ENCODE results near the gene ZNF331. TPM values are rescaled to one million over a fixed set of nuclear protein-coding genes. Genes with fewer than 3 reads are reported as not detected.

The ZNF331 gene
- total RNA-seq, 4 donors from 2014 or later: 3.7 to 15.7 (median 5.8) TPM

GRCh38 chr19:53545271-53546065 is 7.5 kb downstream of the ZNF331 start:
- intact Hi-C loops (cut with DNase I; ENCODE audit: low total_unique reads) (no loop called here), in situ Hi-C loops (cut with MboI; ENCODE audit: low pct_ligation_motif_present in 1 of 4, low pct_unique_long_range_greater_than_20kb in 1 of 4, low sequenced_read_pairs in 3 of 4) (no loop called here)
- Histone ChIP-seq H3K36me3 (no peaks in the 10 kb centered on the region), H3K9me3 (no peaks in the 10 kb centered on the region), H3K27me3 (no peaks in the 10 kb centered on the region), H3K4me1 (peaks cover 0 to 5% (median 0%) of the 10 kb centered on the region in 4 donors), H3K4me3 (no peak overlapping the region), H3K27ac (peak overlapping the region in 2 of 4 donors; percentile 2 to 39)
- 78 to 80% methylated on average over 1 to 25 of the region's 25 CpGs for WGBS, 2 donors (ENCODE audit: low coverage in 1 of 2)
- no peak for DNase-seq
- no peak for TF ChIP-seq POLR2AphosphoS5 (IDR thresholded peaks at IDR 0.05)
- TF ChIP-seq POLR2A (IDR thresholded peaks at IDR 0.05): no peak
- TF ChIP-seq CTCF (IDR thresholded peaks at IDR 0.05): no peak
- TF ChIP-seq EP300 (IDR thresholded peaks at IDR 0.05; ENCODE audit: low read depth): no peak

GRCh38 chr19:53546758-53547513 is 9.0 kb downstream of the ZNF331 start:
- TF ChIP-seq POLR2AphosphoS5 (IDR thresholded peaks at IDR 0.05): no peak
- no peak for TF ChIP-seq CTCF (IDR thresholded peaks at IDR 0.05)
- TF ChIP-seq EP300 (IDR thresholded peaks at IDR 0.05; ENCODE audit: low read depth): no peak
- no peak for TF ChIP-seq POLR2A (IDR thresholded peaks at IDR 0.05)
- no peaks in the 10 kb centered on the region for H3K9me3 ChIP-seq
- WGBS, 2 donors (ENCODE audit: low coverage in 1 of 2): 57 to 65% methylated on average over 3 to 7 of the region's 7 CpGs
- H3K4me1 ChIP-seq: peaks cover 0 to 5% (median 0%) of the 10 kb centered on the region in 4 donors
- in situ Hi-C loops (cut with MboI; ENCODE audit: low pct_ligation_motif_present in 1 of 4, low pct_unique_long_range_greater_than_20kb in 1 of 4, low sequenced_read_pairs in 3 of 4): no loop called here
- intact Hi-C loops (cut with DNase I; ENCODE audit: low total_unique reads): no loop called here
- no peak overlapping the region for H3K4me3 ChIP-seq
- peak overlapping the region in 3 of 4 donors; percentile 2 to 25 (median 6) for H3K27ac ChIP-seq
- H3K27me3 ChIP-seq: no peaks in the 10 kb centered on the region
- no peaks in the 10 kb centered on the region for H3K36me3 ChIP-seq
- no peak for DNase-seq

- in situ Hi-C loops (cut with MboI; ENCODE audit: low pct_ligation_motif_present in 1 of 4, low pct_unique_long_range_greater_than_20kb in 1 of 4, low sequenced_read_pairs in 3 of 4) (no loop called here), intact Hi-C loops (cut with DNase I; ENCODE audit: low total_unique reads) (no loop called here)
- Histone ChIP-seq H3K4me1 (peaks cover 0 to 5% (median 0%) of the 10 kb centered on the region in 4 donors), H3K27ac (peak overlapping the region; percentile 25 to 61 (median 54)), H3K9me3 (no peaks in the 10 kb centered on the region), H3K4me3 (no peak overlapping the region), H3K27me3 (no peaks in the 10 kb centered on the region), H3K36me3 (no peaks in the 10 kb centered on the region)
- TF ChIP-seq POLR2AphosphoS5 (IDR thresholded peaks at IDR 0.05) (peak in 1 of 3 donors; percentile 25), POLR2A (IDR thresholded peaks at IDR 0.05) (no peak)
- 48 to 79% methylated on average over 3 of the region's 3 CpGs for WGBS, 2 donors (ENCODE audit: low coverage in 1 of 2)
- DNase-seq: no peak
Observed at GRCh38 chr19:53549340-53549739, 11.4 kb downstream of the ZNF331 start.

GRCh38 chr19:53552001-53552721 is 14.2 kb downstream of the ZNF331 start:
- TF ChIP-seq CTCF (IDR thresholded peaks at IDR 0.05) (no peak), EP300 (IDR thresholded peaks at IDR 0.05; ENCODE audit: low read depth) (no peak), POLR2A (IDR thresholded peaks at IDR 0.05) (no peak), POLR2AphosphoS5 (IDR thresholded peaks at IDR 0.05) (no peak)
- no peaks in the 10 kb centered on the region for H3K36me3 ChIP-seq
- no peaks in the 10 kb centered on the region for H3K9me3 ChIP-seq
- no peak overlapping the region for H3K4me3 ChIP-seq
- no peaks in the 10 kb centered on the region for H3K27me3 ChIP-seq
- 91 to 96% methylated on average over 6 of the region's 6 CpGs for WGBS, 2 donors (ENCODE audit: low coverage in 1 of 2)
- intact Hi-C loops (cut with DNase I; ENCODE audit: low total_unique reads) (no loop called here), in situ Hi-C loops (cut with MboI; ENCODE audit: low pct_ligation_motif_present in 1 of 4, low pct_unique_long_range_greater_than_20kb in 1 of 4, low sequenced_read_pairs in 3 of 4) (no loop called here)
- DNase-seq: no peak
- no peak overlapping the region for H3K27ac ChIP-seq
- H3K4me1 ChIP-seq: no peaks in the 10 kb centered on the region
